H9 (cell line): ENCODE measurements around the gene NKX6-2. TPM values are rescaled to one million over a fixed set of nuclear protein-coding genes. Genes with fewer than 3 reads are reported as not detected.

Experiments used
- DNase-seq: peaks from one replicate; pipeline ENCODE4 v3.0.0-alpha.2; 2017
- H2AFZ ChIP-seq: one replicate; pipeline ENCODE4 v1.6.1; 2013; ENCODE audit warnings: mild to moderate bottlenecking, low read length, control low read depth, moderate library complexity
- H2AK5ac ChIP-seq: 2 replicates; pipeline ENCODE4 v1.6.1; 2013; ENCODE audit warnings: low read length, control low read depth, mixed read lengths; ENCODE audit not compliant: insufficient read length
- H2BK120ac ChIP-seq: one replicate; pipeline ENCODE4 v1.6.1; 2013; ENCODE audit warnings: low read depth, mild to moderate bottlenecking, low read length, control low read depth, inconsistent platforms; ENCODE audit not compliant: poor library complexity, severe bottlenecking
- H2BK12ac ChIP-seq: 2 replicates; pipeline ENCODE4 v1.6.1; 2013; ENCODE audit warnings: low read length, control low read depth, mixed read lengths, low read depth; ENCODE audit not compliant: insufficient read length
- H2BK15ac ChIP-seq: 2 replicates; pipeline ENCODE4 v1.6.1; 2013; ENCODE audit warnings: low read depth, low read length, control low read depth
- H2BK20ac ChIP-seq: one replicate; pipeline ENCODE4 v1.6.1; 2013; ENCODE audit warnings: low read depth, mild to moderate bottlenecking, low read length, control low read depth, inconsistent platforms; ENCODE audit not compliant: poor library complexity, severe bottlenecking
- H2BK5ac ChIP-seq: 2 replicates; pipeline ENCODE4 v1.6.1; 2013; ENCODE audit warnings: low read length, control low read depth, mixed read lengths; ENCODE audit not compliant: insufficient read length
- H3K14ac ChIP-seq: 2 replicates; pipeline ENCODE4 v1.6.1; 2013; ENCODE audit warnings: low read length, control low read depth; ENCODE audit not compliant: insufficient read depth
- H3K18ac ChIP-seq: 2 replicates; pipeline ENCODE4 v1.6.1; 2013; ENCODE audit warnings: low read depth, mild to moderate bottlenecking, mixed read lengths, low read length, control low read depth; ENCODE audit not compliant: insufficient read length
- H3K23ac ChIP-seq: 2 replicates; pipeline ENCODE4 v1.6.1; 2013; ENCODE audit warnings: low read length, control low read depth, mixed read lengths, low read depth; ENCODE audit not compliant: insufficient read length
- H3K23me2 ChIP-seq: 2 replicates; pipeline ENCODE4 v1.6.1; 2013; ENCODE audit warnings: low read depth, mild to moderate bottlenecking, mixed read lengths, low read length, control low read depth; ENCODE audit not compliant: insufficient read length, poor library complexity, severe bottlenecking
- H3K27ac ChIP-seq: 2 replicates; pipeline ENCODE4 v1.5.1; 2013; ENCODE audit warnings: low read length, control low read depth, mixed read lengths, low read depth; ENCODE audit not compliant: insufficient read length
- H3K27me3 ChIP-seq: 2 replicates; pipeline ENCODE4 v1.6.1; 2013; ENCODE audit warnings: low read length, control low read depth, inconsistent platforms; ENCODE audit not compliant: insufficient read depth
- H3K4ac ChIP-seq: 2 replicates; pipeline ENCODE4 v1.6.1; 2013; ENCODE audit warnings: low read depth, mild to moderate bottlenecking, control low read depth, inconsistent platforms, low read length, moderate library complexity
- H3K4me1 ChIP-seq: 2 replicates; pipeline ENCODE4 v1.6.1; 2013; ENCODE audit warnings: low read length, control low read depth, inconsistent platforms; ENCODE audit not compliant: insufficient read depth
- H3K4me2 ChIP-seq: 2 replicates; pipeline ENCODE4 v1.6.1; 2013; ENCODE audit warnings: low read length, control low read depth, mixed read lengths; ENCODE audit not compliant: insufficient read length, insufficient read depth
- H3K56ac ChIP-seq: 2 replicates; pipeline ENCODE4 v1.6.1; 2013; ENCODE audit warnings: low read depth, mild to moderate bottlenecking, mixed read lengths, low read length, control low read depth; ENCODE audit not compliant: insufficient read length
- H3K79me1 ChIP-seq: 2 replicates; pipeline ENCODE4 v1.6.1; 2013; ENCODE audit warnings: low read depth, mild to moderate bottlenecking, moderate library complexity, low read length, control low read depth, inconsistent platforms; ENCODE audit not compliant: insufficient read depth, poor library complexity, severe bottlenecking
- H3K79me2 ChIP-seq: 2 replicates; pipeline ENCODE4 v1.6.1; 2013; ENCODE audit warnings: low read length, control low read depth, inconsistent platforms; ENCODE audit not compliant: insufficient read depth
- H3K9ac ChIP-seq: 2 replicates; pipeline ENCODE4 v1.6.1; 2013; ENCODE audit warnings: low read length, control low read depth, mixed read lengths; ENCODE audit not compliant: insufficient read length; ENCODE audit errors: extremely low read depth
- H3K9me3 ChIP-seq: one replicate; pipeline ENCODE4 v1.6.1; 2013; ENCODE audit warnings: low read depth, low read length, inconsistent platforms; ENCODE audit not compliant: control insufficient read depth
- H3T11ph ChIP-seq: one replicate; pipeline ENCODE4 v1.6.1; 2013; ENCODE audit warnings: mild to moderate bottlenecking, low read length, control low read depth, inconsistent platforms
- H4K20me1 ChIP-seq: one replicate; pipeline ENCODE4 v1.6.1; 2013; ENCODE audit not compliant: control insufficient read depth, insufficient read length, insufficient read depth
- H4K5ac ChIP-seq: 2 replicates; pipeline ENCODE4 v1.6.1; 2013; ENCODE audit warnings: low read depth, mild to moderate bottlenecking, mixed read lengths, low read length, control low read depth; ENCODE audit not compliant: insufficient read length
- H4K8ac ChIP-seq: replicated peaks from 2 replicates; pipeline ENCODE4 v1.6.1; 2013; ENCODE audit warnings: low read length, control low read depth, mixed read lengths, low read depth; ENCODE audit not compliant: insufficient read length
- H4K91ac ChIP-seq: 2 replicates; pipeline ENCODE4 v1.6.1; 2013; ENCODE audit warnings: low read depth, mild to moderate bottlenecking, moderate library complexity, mixed read lengths, low read length, control low read depth; ENCODE audit not compliant: insufficient read length
- H3K27ac Mint-ChIP-seq, 3 experiments: 2 replicates in 2 of 3; 3 replicates in 1 of 3; pipeline ENCODE4 v1.8.0; 2020 to 2021; ENCODE audit warnings: mixed read lengths in 3 of 3, mild to moderate bottlenecking in 1 of 3, moderate library complexity in 1 of 3
- H3K27me3 Mint-ChIP-seq: 2 replicates; pipeline ENCODE4 v1.8.0; 2021; ENCODE audit warnings: low read depth, mild to moderate bottlenecking, moderate library complexity, mixed read lengths
- H3K36me3 Mint-ChIP-seq, 3 experiments: 2 replicates in 2 of 3; 3 replicates in 1 of 3; pipeline ENCODE4 v1.8.0; 2020 to 2021; ENCODE audit warnings: low read depth in 3 of 3, mixed read lengths in 3 of 3; ENCODE audit not compliant: insufficient read depth in 1 of 3
- H3K4me1 Mint-ChIP-seq, 2 experiments: 2 replicates each; pipeline ENCODE4 v1.8.0; 2020; ENCODE audit warnings: mixed read lengths in 2 of 2
- H3K4me3 Mint-ChIP-seq, 2 experiments: 2 replicates in 1 of 2; 3 replicates in 1 of 2; pipeline ENCODE4 v1.8.0; 2020 to 2021; ENCODE audit warnings: mild to moderate bottlenecking in 2 of 2, mixed read lengths in 2 of 2, moderate library complexity in 1 of 2
- H3K9me3 Mint-ChIP-seq, 2 experiments: 2 replicates in 1 of 2; 3 replicates in 1 of 2; pipeline ENCODE4 v1.8.0; 2020; ENCODE audit warnings: mild to moderate bottlenecking in 2 of 2, mixed read lengths in 2 of 2, moderate library complexity in 1 of 2
- WGBS: extraction: QIAGEN DNeasy Blood & Tissue Kit; methylation state at CpG from one replicate; pipeline ENCODE4 v1.1.7; 2013; ENCODE audit warnings: missing lambda C conversion rate, low lambda C conversion rate, mixed read lengths; ENCODE audit not compliant: insufficient read length; ENCODE audit errors: extremely low coverage; 5-methylcytosine and 5-hydroxymethylcytosine counted together
- total RNA-seq: library from RNA; stranded (reverse); gene quantifications from 2 replicates; pipeline ENCODE4 v1.2.1, GENCODE V29; 2021
- TF ChIP-seq, protein P1 (sequence below): fragments of 200-600 bp; sonication (generic); conservative IDR thresholded peaks from 3 replicates; pipeline ENCODE4 v1.8.0; 2021; ENCODE audit warnings: antibody characterized with exemption, mild to moderate bottlenecking

NKX6-2 gene
- total RNA-seq, 1 experiment from 2014 or later, result 0.13 TPM

DNA sequence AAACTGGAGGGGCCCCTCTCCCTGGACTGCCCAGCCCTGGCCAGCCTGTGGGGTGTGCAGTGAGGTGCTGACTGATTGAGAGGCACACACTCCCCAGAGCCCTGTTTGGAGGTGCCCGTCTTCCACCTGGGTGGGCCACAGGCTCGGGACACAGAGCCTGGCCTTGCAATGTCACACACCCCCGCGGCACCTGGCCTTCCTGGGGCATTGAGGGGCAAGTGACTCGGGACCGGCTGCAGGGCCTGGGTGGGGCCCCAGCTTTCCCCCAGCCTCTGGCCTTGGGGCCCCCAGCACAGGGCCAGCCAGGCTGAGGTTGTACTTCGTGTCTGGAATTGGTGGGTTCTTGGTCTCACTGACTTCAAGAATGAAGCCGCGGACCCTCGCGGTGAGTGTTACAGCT, 13.9 kb upstream of the NKX6-2 start:
- Histone ChIP-seq H3K79me2 (no peaks in the 10 kb centered on the region), H3K23ac (no peak overlapping the region), H3K23me2 (no peaks in the 10 kb centered on the region), H3K27ac (no peak overlapping the region), H2BK15ac (no peak overlapping the region), H3K18ac (no peak overlapping the region), H3T11ph (no peak overlapping the region), H3K79me1 (no peaks in the 10 kb centered on the region), H2AFZ (no peak overlapping the region), H4K8ac (no peak overlapping the region), H2BK120ac (no peak overlapping the region), H2BK5ac (no peak overlapping the region), H3K4me1 (no peaks in the 10 kb centered on the region), H4K91ac (no peak overlapping the region), H4K5ac (no peak overlapping the region), H3K4ac (no peak overlapping the region), H2BK12ac (no peak overlapping the region), H2AK5ac (no peak overlapping the region), H3K9ac (no peak overlapping the region), H2BK20ac (no peak overlapping the region), H3K27me3 (no peaks in the 10 kb centered on the region), H3K9me3 (no peaks in the 10 kb centered on the region), H3K56ac (no peak overlapping the region), H4K20me1 (no peaks in the 10 kb centered on the region), H3K4me2 (no peak overlapping the region), H3K14ac (no peak overlapping the region)
- H3K27ac Mint-ChIP-seq, result no peak overlapping the region
- no peak for DNase-seq
- no CpG with 5 or more reads among the region's 11 CpGs for WGBS
- TF ChIP-seq, protein P1, sequence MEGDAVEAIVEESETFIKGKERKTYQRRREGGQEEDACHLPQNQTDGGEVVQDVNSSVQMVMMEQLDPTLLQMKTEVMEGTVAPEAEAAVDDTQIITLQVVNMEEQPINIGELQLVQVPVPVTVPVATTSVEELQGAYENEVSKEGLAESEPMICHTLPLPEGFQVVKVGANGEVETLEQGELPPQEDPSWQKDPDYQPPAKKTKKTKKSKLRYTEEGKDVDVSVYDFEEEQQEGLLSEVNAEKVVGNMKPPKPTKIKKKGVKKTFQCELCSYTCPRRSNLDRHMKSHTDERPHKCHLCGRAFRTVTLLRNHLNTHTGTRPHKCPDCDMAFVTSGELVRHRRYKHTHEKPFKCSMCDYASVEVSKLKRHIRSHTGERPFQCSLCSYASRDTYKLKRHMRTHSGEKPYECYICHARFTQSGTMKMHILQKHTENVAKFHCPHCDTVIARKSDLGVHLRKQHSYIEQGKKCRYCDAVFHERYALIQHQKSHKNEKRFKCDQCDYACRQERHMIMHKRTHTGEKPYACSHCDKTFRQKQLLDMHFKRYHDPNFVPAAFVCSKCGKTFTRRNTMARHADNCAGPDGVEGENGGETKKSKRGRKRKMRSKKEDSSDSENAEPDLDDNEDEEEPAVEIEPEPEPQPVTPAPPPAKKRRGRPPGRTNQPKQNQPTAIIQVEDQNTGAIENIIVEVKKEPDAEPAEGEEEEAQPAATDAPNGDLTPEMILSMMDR, result no peak
- H3K9me3 Mint-ChIP-seq, result peaks cover 0 to 6% of the 10 kb centered on the region in 2 experiments; a peak in 3 of 5 replicates
- H3K4me1 Mint-ChIP-seq, result peaks cover 0 to 6% of the 10 kb centered on the region in 2 experiments; a peak in 2 of 4 replicates
- H3K4me3 Mint-ChIP-seq, result no peak overlapping the region
- peaks cover 4% of the 10 kb centered on the region for H3K27me3 Mint-ChIP-seq
- H3K36me3 Mint-ChIP-seq, result no peaks in the 10 kb centered on the region; a peak in 2 of 7 replicates
